Forelimb muscle (tissue), 1 donor: ENCODE data around the gene HMGB2. TPM values are rescaled to one million over a fixed set of nuclear protein-coding genes. Genes with fewer than 3 reads are reported as not detected.

ENCODE experiments used
- DNase-seq: peaks from one replicate; pipeline ENCODE4 v3.0.0-alpha.2; 2013; ENCODE audit warnings: low read depth
- polyA plus RNA-seq: library from polyadenylated mRNA; unstranded; fragments of 120-200 nt; gene quantifications from one replicate; pipeline ENCODE4 v1.2.1, GENCODE V29; 2013; ENCODE audit not compliant: insufficient read length

Gene HMGB2
- polyA plus RNA-seq, 1 donor, result 110 TPM

GRCh38 chr4:173334891-173335752 lies 964 bp upstream of the HMGB2 start:
- no peak for DNase-seq

- no peak for DNase-seq
These were observed 487 bp downstream of the HMGB2 start for GRCh38 chr4:173333658-173334084.

DNA sequence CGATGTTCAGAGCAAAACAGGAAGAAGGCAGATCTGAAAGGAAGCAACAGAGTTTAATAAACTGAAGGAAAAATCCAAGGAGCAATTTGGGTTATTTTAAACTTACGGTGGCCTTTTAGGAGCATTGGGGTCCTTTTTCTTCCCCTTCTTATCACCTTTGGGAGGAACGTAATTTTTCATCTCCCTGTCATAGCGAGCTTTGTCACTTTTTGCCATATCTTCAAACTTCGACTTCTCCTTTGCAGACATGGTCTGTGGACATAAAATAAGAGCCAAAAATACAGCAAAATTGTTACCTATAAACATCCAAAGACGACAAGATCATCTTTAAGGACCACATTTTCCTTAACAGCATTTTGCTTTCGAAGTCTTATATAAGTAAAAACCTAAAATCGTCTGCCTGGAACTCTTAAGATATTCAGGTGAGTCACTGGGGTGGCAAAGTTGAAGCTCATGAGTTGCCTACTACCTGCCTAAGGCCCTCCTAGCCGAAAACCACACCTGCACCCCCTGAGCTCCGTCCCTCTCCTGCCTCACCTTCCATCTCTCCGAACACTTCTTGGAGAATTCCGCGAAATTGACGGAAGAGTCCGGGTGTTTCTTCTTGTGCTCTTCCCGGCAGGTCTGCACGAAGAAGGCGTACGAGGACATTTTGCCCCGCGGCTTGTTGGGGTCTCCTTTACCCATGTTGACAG lies 1.0 kb downstream of the HMGB2 start:
- no peak for DNase-seq

- no peak for DNase-seq
These were observed 2.1 kb downstream of the HMGB2 start for GRCh38 chr4:173332021-173332487.

- DNase-seq, result no peak
These were observed 3.6 kb downstream of the HMGB2 start for GRCh38 chr4:173330590-173330989.

GRCh38 chr4:173328236-173328901 lies 5.8 kb downstream of the HMGB2 start:
- no peak for DNase-seq

DNA sequence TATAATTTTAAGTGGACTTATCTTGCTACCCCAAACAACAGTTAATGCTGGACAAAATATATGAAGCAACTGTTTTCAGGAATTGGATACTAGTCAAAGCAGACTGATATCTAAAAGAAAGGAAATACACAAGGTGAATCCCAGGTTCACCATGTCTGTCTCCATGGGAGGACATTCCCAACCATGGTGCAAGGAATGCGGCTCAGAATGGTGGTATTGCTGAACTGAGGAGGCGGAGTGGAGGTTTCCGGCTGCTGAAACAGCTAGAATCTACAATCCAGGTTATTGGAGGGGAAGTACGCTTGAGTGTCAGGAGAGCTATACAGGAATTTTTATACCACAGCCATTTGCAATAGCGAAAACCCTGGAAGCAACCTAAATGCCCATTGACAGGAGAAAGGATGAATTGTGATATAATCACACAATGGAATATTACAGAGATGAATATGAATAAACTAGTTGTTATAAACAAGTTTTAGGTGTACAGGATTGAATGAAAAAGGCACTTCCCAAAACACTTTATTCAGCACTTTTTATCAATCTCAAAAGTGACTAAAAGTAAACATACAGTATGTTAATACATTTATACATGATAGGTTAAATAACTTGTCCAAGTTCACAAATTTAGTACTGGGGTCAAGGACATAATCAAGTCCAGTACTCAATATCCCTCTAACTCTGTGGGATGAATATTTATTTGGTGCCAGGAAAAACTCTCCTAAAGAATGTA lies 9.0 kb downstream of the HMGB2 start:
- no peak for DNase-seq

DNA sequence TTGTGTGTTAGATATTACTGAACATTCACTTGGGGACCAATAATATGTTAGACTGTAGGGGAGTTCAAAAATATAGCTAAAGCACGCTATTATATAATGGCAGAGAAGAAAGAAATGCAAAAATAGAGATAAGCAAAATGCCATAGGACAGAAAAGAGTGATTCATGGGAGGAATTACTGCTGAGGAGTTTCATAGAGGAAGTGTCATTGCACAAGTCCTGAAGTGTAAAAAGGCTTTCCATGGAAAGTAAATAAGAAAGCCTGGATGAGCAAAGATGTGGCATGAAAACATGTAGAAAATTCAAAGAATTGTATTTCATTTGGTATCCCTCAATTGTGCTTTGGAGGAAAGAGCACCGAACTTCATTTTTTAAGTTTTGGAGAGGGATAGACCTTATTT lies 14.5 kb downstream of the HMGB2 start:
- no peak for DNase-seq

- no peak for DNase-seq
These were observed 15.4 kb downstream of the HMGB2 start for GRCh38 chr4:173318648-173319211.

DNA sequence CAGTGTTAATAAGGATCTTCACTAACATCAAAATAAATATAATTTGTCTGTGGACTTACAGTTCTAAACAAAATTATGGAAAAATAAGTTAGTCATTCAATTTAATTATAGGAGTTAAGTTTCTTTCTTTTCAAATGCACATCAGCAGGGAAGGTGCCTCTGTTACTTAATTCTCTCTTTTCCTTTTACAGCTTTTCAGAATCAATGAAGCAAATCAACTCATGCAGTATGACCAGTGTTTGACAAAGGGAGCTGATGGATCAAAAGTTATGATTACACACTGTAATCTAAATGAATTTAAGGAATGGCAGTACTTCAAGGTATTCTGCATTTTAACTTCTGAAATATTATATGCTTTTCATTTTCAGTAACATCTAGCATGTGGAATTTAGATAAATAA lies 15.9 kb downstream of the HMGB2 start:
- DNase-seq, result no peak

GRCh38 chr4:173317004-173317403 lies 17.2 kb downstream of the HMGB2 start:
- DNase-seq, result no peak

DNA sequence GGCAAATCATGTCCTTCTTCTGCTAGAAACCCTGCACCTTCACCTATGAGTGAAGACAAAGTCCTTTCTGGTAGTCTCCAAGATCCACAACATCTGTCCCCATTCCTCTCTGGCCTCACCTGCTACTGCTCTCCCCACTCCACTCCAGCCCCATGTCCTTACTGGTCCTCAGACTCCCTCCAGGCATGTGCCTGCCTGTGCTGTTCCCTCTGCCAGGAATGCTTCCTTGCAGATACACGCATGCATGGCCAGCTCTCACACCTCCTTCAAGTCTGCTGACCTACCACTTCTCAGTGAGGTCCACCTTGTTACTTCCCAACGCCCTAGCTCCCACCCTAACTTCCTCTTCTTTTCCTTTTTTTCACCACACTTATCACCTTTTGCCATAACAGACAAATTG lies 18.1 kb downstream of the HMGB2 start:
- no peak for DNase-seq

- DNase-seq, result no peak
These were observed 19.4 kb downstream of the HMGB2 start for GRCh38 chr4:173314715-173315114.

GRCh38 chr4:173311368-173311767 lies 22.8 kb downstream of the HMGB2 start:
- no peak for DNase-seq

- no peak for DNase-seq
These were observed 26.4 kb downstream of the HMGB2 start for GRCh38 chr4:173307778-173308177.

DNA sequence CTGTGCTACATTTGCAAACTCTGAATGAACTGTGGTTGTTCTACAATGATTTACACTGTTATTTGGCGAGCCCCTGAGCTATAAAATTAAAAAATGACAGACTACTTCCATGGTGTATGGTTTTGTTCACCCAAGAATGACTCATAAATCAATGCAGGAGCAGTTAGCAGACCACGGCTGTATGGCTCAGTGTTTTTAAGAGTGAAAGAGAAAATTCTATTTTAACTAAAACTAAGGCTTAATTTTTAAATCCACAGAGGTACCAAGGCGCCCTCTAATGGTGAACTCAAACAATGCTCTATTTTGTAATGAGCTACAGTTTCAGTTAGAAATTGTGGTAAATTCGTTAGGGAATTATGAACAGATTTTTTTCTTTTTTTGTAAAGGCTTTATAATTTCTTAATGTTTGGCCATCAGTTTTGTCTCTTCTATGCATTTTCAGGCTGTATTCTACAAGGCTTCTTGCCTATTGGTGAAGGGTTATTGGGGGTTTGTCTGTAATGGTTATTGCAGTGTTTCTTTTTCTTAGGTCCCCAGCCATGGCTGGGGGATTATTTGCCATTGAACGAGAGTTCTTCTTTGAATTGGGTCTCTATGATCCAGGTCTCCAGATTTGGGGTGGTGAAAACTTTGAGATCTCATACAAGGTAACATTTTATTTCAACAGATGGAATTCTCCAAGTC lies 32.5 kb downstream of the HMGB2 start:
- no peak for DNase-seq

- DNase-seq, result no peak
These were observed 39.7 kb downstream of the HMGB2 start for GRCh38 chr4:173294444-173294843.

DNA sequence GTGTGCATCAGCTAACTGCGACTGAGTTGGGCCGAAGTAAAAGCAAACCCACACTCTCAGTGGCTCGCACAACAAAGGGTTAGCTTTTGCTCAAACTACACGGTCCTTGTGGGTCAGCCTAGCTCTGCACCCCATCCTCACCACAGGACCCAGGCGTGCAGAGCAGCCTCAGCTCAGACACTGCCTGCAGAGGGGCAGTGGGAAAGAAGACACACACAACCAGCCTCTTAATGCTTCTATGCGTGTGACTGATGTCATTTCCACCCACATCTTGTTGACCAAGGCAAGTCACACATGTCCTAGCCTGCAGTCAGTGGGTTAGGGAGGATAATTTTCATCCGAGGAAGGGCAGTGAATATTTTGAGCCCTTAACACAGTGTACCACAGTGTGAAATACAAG lies 40.5 kb downstream of the HMGB2 start:
- DNase-seq, result no peak

DNA sequence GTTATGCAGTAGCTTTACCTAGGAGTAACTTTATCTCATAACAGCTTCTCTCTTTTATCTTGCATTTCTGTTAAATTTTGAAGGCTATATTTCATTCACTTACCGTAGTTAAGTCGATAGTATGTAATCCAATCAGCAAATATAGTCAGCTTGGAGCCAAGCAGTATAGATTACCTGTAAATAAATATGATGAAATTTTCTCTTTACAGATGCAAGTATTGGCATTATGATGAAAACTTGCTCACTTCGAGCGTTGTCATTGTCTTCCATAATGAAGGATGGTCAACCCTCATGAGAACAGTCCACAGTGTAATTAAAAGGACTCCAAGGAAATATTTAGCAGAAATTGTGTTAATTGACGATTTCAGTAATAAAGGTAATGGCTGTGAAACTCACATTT lies 42.3 kb downstream of the HMGB2 start:
- no peak for DNase-seq

DNA sequence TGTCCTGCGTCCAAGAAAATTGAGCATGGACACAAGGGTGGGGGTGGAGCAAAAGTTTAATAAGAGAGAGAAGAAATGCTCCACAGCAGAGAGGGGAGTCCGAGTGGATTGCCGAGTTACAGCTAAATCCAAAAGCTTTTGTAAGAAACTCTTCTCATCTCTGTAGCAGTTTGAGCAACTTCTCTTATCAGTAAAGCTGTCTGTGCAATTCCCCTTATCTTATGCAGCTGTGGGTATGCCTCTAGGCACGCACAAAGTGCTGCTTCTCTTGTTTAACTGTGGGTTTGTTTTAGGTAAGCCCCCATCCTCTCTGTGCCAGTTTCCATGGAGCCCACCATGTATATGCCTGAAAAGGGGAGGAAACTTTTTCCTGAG lies 44.8 kb downstream of the HMGB2 start:
- no peak for DNase-seq
